ENCODE results near the gene LINGO4. TPM values are rescaled to one million over a fixed set of nuclear protein-coding genes. Genes with fewer than 3 reads are reported as not detected.

Gene LINGO4
- total RNA-seq, 1 experiment from 2014 or later = not detected

DNA sequence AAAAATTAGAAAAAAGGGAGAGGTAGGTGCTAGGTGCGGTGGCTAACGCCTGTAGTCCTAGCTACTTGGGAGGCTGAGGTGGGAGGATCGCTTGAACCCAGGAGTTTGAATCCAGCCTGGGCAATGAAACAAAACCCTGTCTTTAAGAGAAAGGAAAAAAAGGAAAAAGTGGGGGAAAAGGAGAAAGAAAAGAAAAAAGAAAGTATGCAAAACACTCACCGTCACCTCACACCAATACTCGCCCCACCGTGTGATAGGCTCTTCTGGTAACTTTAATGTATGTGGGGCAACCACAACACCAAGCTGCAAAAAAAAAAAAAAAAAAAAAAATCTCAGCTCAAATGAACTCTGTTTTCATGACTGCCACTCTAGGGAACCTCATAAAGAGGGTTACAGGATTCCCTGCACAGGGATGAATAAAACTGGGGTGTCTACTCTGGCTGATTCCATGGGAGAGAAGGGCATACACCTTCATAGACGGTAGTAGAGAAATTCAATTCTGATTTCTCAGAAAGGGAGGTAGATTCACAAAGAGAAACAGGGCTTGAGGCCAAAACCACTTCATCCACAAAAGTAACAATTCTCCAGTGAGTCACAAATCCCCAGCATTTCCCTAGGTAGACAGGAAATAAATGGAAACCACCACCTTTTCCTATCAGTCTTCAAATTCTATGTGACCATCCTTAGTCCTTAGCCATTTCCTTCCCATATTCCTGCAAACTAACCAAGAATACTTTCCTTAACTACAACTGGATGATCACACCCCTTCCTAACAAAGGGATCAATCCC, 44.4 kb downstream of the LINGO4 start:
- ATAC-seq (no peak), DNase-seq (ENCODE audit: low spot score) (no peak)
- no peak overlapping the region for H3K27ac Mint-ChIP-seq
- no peaks in the 10 kb centered on the region for H3K9me3 Mint-ChIP-seq
- no peaks in the 10 kb centered on the region for H3K27me3 Mint-ChIP-seq (ENCODE audit: low read depth)
- CTCF ChIA-PET = interaction anchor here (0.7 kb wide), 1 partner anchor 29 kb away, joined by 3 read pairs; no protein-coding TSS in a partner anchor
- no peak for TF ChIP-seq FOXP1 (CRISPR knock-in tag; IDR thresholded peaks at IDR 0.05; ENCODE audit: borderline replicate concordance)
- POLR2A ChIA-PET = interaction anchor here (0.6 kb wide), 1 partner anchor 35 kb away, joined by 7 read pairs; no protein-coding TSS in a partner anchor
- peak overlapping the region; percentile 34; the same call in 1 of the 2 replicates for H3K4me3 Mint-ChIP-seq
- H3K36me3 Mint-ChIP-seq = peaks cover 31% of the 10 kb centered on the region
- peaks cover 14% of the 10 kb centered on the region for H3K4me1 Mint-ChIP-seq

- TF ChIP-seq GRHL2 (CRISPR knock-in tag; IDR thresholded peaks at IDR 0.05; ENCODE audit: insufficient replicate concordance, severe bottlenecking) (no peak), AR (CRISPR knock-in tag; IDR thresholded peaks at IDR 0.05) (no peak), STAT6 (CRISPR knock-in tag; conservative IDR thresholded peaks at IDR 0.05; ENCODE audit: low read depth) (no peak), TP53 (CRISPR knock-in tag; IDR thresholded peaks at IDR 0.05) (no peak), RORB (CRISPR knock-in tag; IDR thresholded peaks at IDR 0.05) (no peak), ESRRA (CRISPR knock-in tag; IDR thresholded peaks at IDR 0.05; ENCODE audit: borderline replicate concordance) (no peak), ZNF423 (CRISPR knock-in tag; IDR thresholded peaks at IDR 0.05) (no peak), TEAD1 (CRISPR knock-in tag; IDR thresholded peaks at IDR 0.05) (no peak), PRDM15 (CRISPR knock-in tag; IDR thresholded peaks at IDR 0.05) (no peak), ZNF263 (CRISPR knock-in tag; IDR thresholded peaks at IDR 0.05; ENCODE audit: low read depth) (no peak)
- TF ChIP-seq, protein P1, sequence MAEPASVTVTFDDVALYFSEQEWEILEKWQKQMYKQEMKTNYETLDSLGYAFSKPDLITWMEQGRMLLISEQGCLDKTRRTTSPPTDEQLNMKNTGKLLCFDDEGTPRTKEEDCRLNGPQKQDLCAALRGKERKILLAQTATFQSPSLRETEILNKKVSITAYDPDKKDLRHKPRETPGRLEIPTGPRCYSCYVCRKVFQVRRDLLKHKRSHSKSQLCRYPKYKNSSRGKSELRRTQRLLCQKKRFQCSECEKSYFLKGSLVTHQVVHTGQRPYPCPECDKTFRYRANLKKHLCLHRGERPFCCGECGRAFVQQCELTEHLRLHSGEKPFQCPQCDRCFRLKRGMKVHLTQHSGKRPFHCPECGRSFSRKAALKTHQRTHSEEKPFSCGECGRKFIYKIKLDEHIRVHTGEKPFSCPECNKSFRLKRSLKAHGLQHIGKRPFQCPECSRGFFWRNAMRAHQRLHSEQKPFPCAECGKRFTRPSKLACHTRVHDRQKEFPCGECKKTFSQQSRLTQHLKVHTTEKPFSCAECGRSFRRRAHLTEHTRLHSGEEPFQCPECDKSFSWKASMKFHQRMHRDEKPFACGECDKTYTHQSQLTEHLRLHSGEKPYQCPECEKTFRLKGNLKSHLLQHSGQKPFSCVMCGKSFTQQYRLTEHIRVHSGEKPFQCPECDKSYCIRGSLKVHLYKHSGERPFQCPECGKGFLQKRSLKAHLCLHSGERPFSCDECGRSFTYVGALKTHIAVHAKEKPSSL (CRISPR knock-in tag; conservative IDR thresholded peaks at IDR 0.05) = no peak
- ChIA-PET POLR2A (interaction anchor here (0.7 kb wide), 1 partner anchor 229 kb away, joined by 7 read pairs; no protein-coding TSS in a partner anchor), CTCF (interaction anchor here (0.7 kb wide), 1 partner anchor 66 kb away, joined by 3 read pairs; no protein-coding TSS in a partner anchor)
- no peaks in the 10 kb centered on the region for H3K27me3 Mint-ChIP-seq (ENCODE audit: low read depth)
- H3K4me3 Mint-ChIP-seq = no peak overlapping the region
- ATAC-seq (no peak), DNase-seq (ENCODE audit: low spot score) (no peak)
- H3K27ac Mint-ChIP-seq = no peak overlapping the region
- no peaks in the 10 kb centered on the region for H3K9me3 Mint-ChIP-seq
- H3K36me3 Mint-ChIP-seq = peaks cover 31% of the 10 kb centered on the region
- H3K4me1 Mint-ChIP-seq = peaks cover 11% of the 10 kb centered on the region
These were observed 46.0 kb downstream of the LINGO4 start for GRCh38 chr1:151759241-151759640.
